ENCODE measurements around the gene CYP27A1. TPM values are rescaled to one million over a fixed set of nuclear protein-coding genes. Genes with fewer than 3 reads are reported as not detected.

CYP27A1 gene
- total and polyA plus RNA-seq, 7 experiments from 2014 or later: 0.09 to 10.6 (median 3.0) TPM; not detected in 1

GRCh38 chr2:218748741-218749441 is 33.1 kb upstream of the CYP27A1 start:
- Mint-ChIP-seq H3K27ac (no peak overlapping the region), H3K4me1 (peaks cover 0 to 6% (median 0%) of the 10 kb centered on the region in 7 donors), H3K36me3 (peaks cover 29 to 89% (median 64%) of the 10 kb centered on the region in 5 donors), H3K9me3 (no peaks in the 10 kb centered on the region), H3K27me3 (no peaks in the 10 kb centered on the region), H3K4me3 (no peak overlapping the region)
- ChIA-PET CTCF (no interaction called here), POLR2A (no interaction called here)
- no peaks in the 10 kb centered on the region for H3K4me1 ChIP-seq (ENCODE audit: control insufficient read depth in 2 of 2, insufficient read depth in 2 of 2, low read length in 2 of 2)
- H3K4me3 ChIP-seq (ENCODE audit: low read length): no peak overlapping the region
- ATAC-seq (no peak), DNase-seq (no peak)
- no peaks in the 10 kb centered on the region for H3K27me3 ChIP-seq (ENCODE audit: control insufficient read depth in 2 of 2, insufficient read depth in 2 of 2, low read length in 2 of 2)
- peaks cover 5 to 90% (median 15%) of the 10 kb centered on the region in 3 experiments for H3K36me3 ChIP-seq (ENCODE audit: control insufficient read depth in 2 of 3, insufficient read depth in 3 of 3, low read length in 3 of 3)
- H3K9me3 ChIP-seq (ENCODE audit: control insufficient read depth in 2 of 3, low read length in 3 of 3): no peaks in the 10 kb centered on the region
- H3K27ac ChIP-seq (ENCODE audit: low read depth, low read length): no peak overlapping the region
- intact Hi-C loops (cut with micrococcal nuclease): no loop called here

- no peaks in the 10 kb centered on the region for H3K27me3 ChIP-seq (ENCODE audit: control insufficient read depth in 2 of 2, insufficient read depth in 2 of 2, low read length in 2 of 2)
- Mint-ChIP-seq H3K36me3 (peaks cover 19 to 62% (median 34%) of the 10 kb centered on the region in 5 donors), H3K27me3 (no peaks in the 10 kb centered on the region), H3K4me3 (no peak overlapping the region), H3K27ac (no peak overlapping the region), H3K4me1 (peaks cover 0 to 1% (median 0%) of the 10 kb centered on the region in 7 donors), H3K9me3 (no peaks in the 10 kb centered on the region)
- no peak overlapping the region for H3K27ac ChIP-seq (ENCODE audit: low read depth, low read length)
- ChIA-PET CTCF (interaction anchor here (0.6 kb wide), 1 partner anchor 71 kb away, joined by 4 read pairs; no protein-coding TSS in a partner anchor), POLR2A (no interaction called here)
- no peak overlapping the region for H3K4me3 ChIP-seq (ENCODE audit: low read length)
- no peaks in the 10 kb centered on the region for H3K4me1 ChIP-seq (ENCODE audit: control insufficient read depth in 2 of 2, insufficient read depth in 2 of 2, low read length in 2 of 2)
- H3K36me3 ChIP-seq (ENCODE audit: control insufficient read depth in 2 of 3, insufficient read depth in 3 of 3, low read length in 3 of 3): peaks cover 0 to 61% (median 0%) of the 10 kb centered on the region in 3 experiments
- no peak for ATAC-seq
- no peak for DNase-seq
- H3K9me3 ChIP-seq (ENCODE audit: control insufficient read depth in 2 of 3, low read length in 3 of 3): no peaks in the 10 kb centered on the region
- intact Hi-C loops (cut with micrococcal nuclease): no loop called here
Measured at GRCh38 chr2:218754201-218754600, 27.7 kb upstream of the CYP27A1 start.

- Histone ChIP-seq H3K27ac (ENCODE audit: low read depth, low read length) (no peak overlapping the region), H3K36me3 (ENCODE audit: control insufficient read depth in 2 of 3, insufficient read depth in 3 of 3, low read length in 3 of 3) (peaks cover 0 to 55% (median 0%) of the 10 kb centered on the region in 3 experiments), H3K27me3 (ENCODE audit: control insufficient read depth in 2 of 2, insufficient read depth in 2 of 2, low read length in 2 of 2) (no peaks in the 10 kb centered on the region), H3K9me3 (ENCODE audit: control insufficient read depth in 2 of 3, low read length in 3 of 3) (no peaks in the 10 kb centered on the region), H3K4me3 (ENCODE audit: low read length) (no peak overlapping the region), H3K4me1 (ENCODE audit: control insufficient read depth in 2 of 2, insufficient read depth in 2 of 2, low read length in 2 of 2) (no peaks in the 10 kb centered on the region)
- Mint-ChIP-seq H3K4me3 (no peak overlapping the region), H3K27ac (peak overlapping the region in 1 of 9 donors; percentile 36), H3K4me1 (peaks cover 0 to 1% (median 0%) of the 10 kb centered on the region in 7 donors), H3K27me3 (no peaks in the 10 kb centered on the region), H3K9me3 (no peaks in the 10 kb centered on the region), H3K36me3 (peaks cover 19 to 56% (median 33%) of the 10 kb centered on the region in 5 donors)
- POLR2A ChIA-PET: no interaction called here
- ATAC-seq (no peak), DNase-seq (no peak)
- CTCF ChIA-PET: interaction anchor here (0.6 kb wide), 1 partner anchor 192 kb away, joined by 3 read pairs; no protein-coding TSS in a partner anchor
- intact Hi-C loops (cut with micrococcal nuclease): no loop called here
Measured at GRCh38 chr2:218754781-218755180, 27.2 kb upstream of the CYP27A1 start.

GRCh38 chr2:218755198-218755566 is 26.8 kb upstream of the CYP27A1 start:
- Histone ChIP-seq H3K4me1 (ENCODE audit: control insufficient read depth in 2 of 2, insufficient read depth in 2 of 2, low read length in 2 of 2) (no peaks in the 10 kb centered on the region), H3K27me3 (ENCODE audit: control insufficient read depth in 2 of 2, insufficient read depth in 2 of 2, low read length in 2 of 2) (no peaks in the 10 kb centered on the region), H3K9me3 (ENCODE audit: control insufficient read depth in 2 of 3, low read length in 3 of 3) (no peaks in the 10 kb centered on the region), H3K27ac (ENCODE audit: low read depth, low read length) (no peak overlapping the region), H3K4me3 (ENCODE audit: low read length) (no peak overlapping the region), H3K36me3 (ENCODE audit: control insufficient read depth in 2 of 3, insufficient read depth in 3 of 3, low read length in 3 of 3) (peaks cover 0 to 51% (median 0%) of the 10 kb centered on the region in 3 experiments)
- Mint-ChIP-seq H3K27ac (no peak overlapping the region), H3K27me3 (no peaks in the 10 kb centered on the region), H3K4me1 (peaks cover 0 to 1% (median 0%) of the 10 kb centered on the region in 7 donors), H3K9me3 (no peaks in the 10 kb centered on the region), H3K4me3 (no peak overlapping the region), H3K36me3 (peaks cover 19 to 52% (median 32%) of the 10 kb centered on the region in 5 donors)
- intact Hi-C loops (cut with micrococcal nuclease): no loop called here
- CTCF ChIA-PET: interaction anchor here (0.6 kb wide), 1 partner anchor 192 kb away, joined by 3 read pairs; no protein-coding TSS in a partner anchor
- POLR2A ChIA-PET: no interaction called here
- DNase-seq (no peak), ATAC-seq (no peak)

- Histone ChIP-seq H3K27me3 (ENCODE audit: control insufficient read depth in 2 of 2, insufficient read depth in 2 of 2, low read length in 2 of 2) (no peaks in the 10 kb centered on the region), H3K9me3 (ENCODE audit: control insufficient read depth in 2 of 3, low read length in 3 of 3) (no peaks in the 10 kb centered on the region), H3K27ac (ENCODE audit: low read depth, low read length) (no peak overlapping the region), H3K4me3 (ENCODE audit: low read length) (no peak overlapping the region), H3K36me3 (ENCODE audit: control insufficient read depth in 2 of 3, insufficient read depth in 3 of 3, low read length in 3 of 3) (peaks cover 0 to 45% (median 0%) of the 10 kb centered on the region in 3 experiments), H3K4me1 (ENCODE audit: control insufficient read depth in 2 of 2, insufficient read depth in 2 of 2, low read length in 2 of 2) (no peaks in the 10 kb centered on the region)
- CTCF ChIA-PET: interaction anchor here (0.6 kb wide), 2 partner anchors 191 to 559 kb away, joined by 3 to 5 read pairs; no protein-coding TSS in a partner anchor
- DNase-seq: no peak
- Mint-ChIP-seq H3K9me3 (no peaks in the 10 kb centered on the region), H3K27ac (no peak overlapping the region), H3K27me3 (no peaks in the 10 kb centered on the region), H3K4me1 (peaks cover 0 to 1% (median 0%) of the 10 kb centered on the region in 7 donors), H3K36me3 (peaks cover 16 to 46% (median 26%) of the 10 kb centered on the region in 5 donors), H3K4me3 (no peak overlapping the region)
- POLR2A ChIA-PET: no interaction called here
- intact Hi-C loops (cut with micrococcal nuclease): no loop called here
- no peak for ATAC-seq
Measured at GRCh38 chr2:218755567-218756404, 26.2 kb upstream of the CYP27A1 start.

GRCh38 chr2:218756599-218757377 is 25.2 kb upstream of the CYP27A1 start:
- DNase-seq: no peak
- H3K27ac Mint-ChIP-seq: no peak overlapping the region

More at GRCh38 chr2:218756599-218757377, 25.2 kb upstream of the CYP27A1 start:
- CTCF ChIA-PET: interaction anchor here (0.6 to 0.7 kb wide), 2 partner anchors 91 to 558 kb away, joined by 3 to 5 read pairs; no protein-coding TSS in a partner anchor
- H3K36me3 ChIP-seq (ENCODE audit: control insufficient read depth in 2 of 3, insufficient read depth in 3 of 3, low read length in 3 of 3): peaks cover 0 to 38% (median 0%) of the 10 kb centered on the region in 3 experiments
- H3K4me1 Mint-ChIP-seq: peaks cover 0 to 1% (median 0%) of the 10 kb centered on the region in 7 donors
- H3K9me3 ChIP-seq (ENCODE audit: control insufficient read depth in 2 of 3, low read length in 3 of 3): no peaks in the 10 kb centered on the region
- intact Hi-C loops (cut with micrococcal nuclease): no loop called here
- no peak for ATAC-seq
- H3K36me3 Mint-ChIP-seq: peaks cover 14 to 41% (median 25%) of the 10 kb centered on the region in 5 donors
- no peaks in the 10 kb centered on the region for H3K4me1 ChIP-seq (ENCODE audit: control insufficient read depth in 2 of 2, insufficient read depth in 2 of 2, low read length in 2 of 2)
- no peak overlapping the region for H3K4me3 Mint-ChIP-seq
- no peaks in the 10 kb centered on the region for H3K27me3 ChIP-seq (ENCODE audit: control insufficient read depth in 2 of 2, insufficient read depth in 2 of 2, low read length in 2 of 2)
- no peaks in the 10 kb centered on the region for H3K9me3 Mint-ChIP-seq
- no peak overlapping the region for H3K4me3 ChIP-seq (ENCODE audit: low read length)
- H3K27me3 Mint-ChIP-seq: no peaks in the 10 kb centered on the region
- H3K27ac ChIP-seq (ENCODE audit: low read depth, low read length): no peak overlapping the region
- POLR2A ChIA-PET: no interaction called here

All from naive thymus-derived CD4-positive, alpha-beta T cell (primary cell).